Lower lobe of right lung (tissue), 2 donors: ENCODE results near the gene WDTC1. TPM values are rescaled to one million over a fixed set of nuclear protein-coding genes. Genes with fewer than 3 reads are reported as not detected.
"Not testable (repeated sequence)": the region's sequence is repeated elsewhere in the genome, so short reads cannot be mapped to it uniquely, and the experiment has no call there.

Source experiments
- ATAC-seq, 2 donors: fragments of 200-7000 bp; cut with Tn5 transposase; one replicate each; pipeline ENCODE4 v1.9.1; 2020 to 2022; ENCODE audit warnings: mild to moderate bottlenecking in 2 of 2, moderate library complexity in 2 of 2
- DNase-seq: peaks from one replicate; pipeline ENCODE4 v3.0.0-alpha.2; 2020
- H3K27ac ChIP-seq: fragments of 200-600 bp; one replicate; pipeline ENCODE4 v1.8.0; 2022
- H3K27me3 ChIP-seq: fragments of 200-600 bp; one replicate; pipeline ENCODE4 v1.8.0; 2022; ENCODE audit warnings: low read depth
- H3K36me3 ChIP-seq: fragments of 200-600 bp; one replicate; pipeline ENCODE4 v1.8.0; 2022; ENCODE audit warnings: mild to moderate bottlenecking
- H3K4me1 ChIP-seq: fragments of 200-600 bp; one replicate; pipeline ENCODE4 v1.8.0; 2022
- H3K4me3 ChIP-seq: fragments of 200-600 bp; one replicate; pipeline ENCODE4 v1.8.0; 2022; ENCODE audit warnings: mild to moderate bottlenecking
- H3K9me3 ChIP-seq: fragments of 200-600 bp; one replicate; pipeline ENCODE4 v1.8.0; 2022
- CTCF ChIP-seq: fragments of 200-600 bp; IDR thresholded peaks from one replicate; pipeline ENCODE4 v1.8.0; 2022; ENCODE audit warnings: antibody characterized with exemption, mild to moderate bottlenecking
- intact Hi-C: fragments of 100-400 bp; cut with DNase I; formaldehyde crosslinking; loops from one replicate; pipeline ENCODE4 v1.11.0; 2022
- total RNA-seq: library from RNA; stranded (reverse); fragmentation: NEBNext Ultra II Directional; extraction: Animal tissue kit (Norgen Biotek cat#: 25700); gene quantifications from one replicate; pipeline ENCODE4 v1.2.1, GENCODE V29; 2021
- donor health status: DM: no; HTN: yes; CAD: no; lungs with severe emphysema.

Gene WDTC1
- total RNA-seq, 1 donor from 2014 or later: 45.7 TPM

GRCh38 chr1:27203946-27204345 lies 30.5 kb upstream of the WDTC1 start:
- H3K9me3 ChIP-seq: no peaks in the 10 kb centered on the region
- no peak overlapping the region for H3K4me3 ChIP-seq
- no peaks in the 10 kb centered on the region for H3K4me1 ChIP-seq
- ATAC-seq (no peak), DNase-seq (no peak)
- TF ChIP-seq CTCF: no peak
- no peaks in the 10 kb centered on the region for H3K36me3 ChIP-seq
- intact Hi-C loops: no loop called here
- no peaks in the 10 kb centered on the region for H3K27me3 ChIP-seq
- H3K27ac ChIP-seq: no peak overlapping the region

- H3K4me3 ChIP-seq, intact Hi-C loops, H3K9me3 ChIP-seq, H3K36me3 ChIP-seq, H3K27me3 ChIP-seq, H3K4me1 ChIP-seq, DNase-seq, H3K27ac ChIP-seq, ATAC-seq: not testable (repeated sequence)
Measured at GRCh38 chr1:27207238-27207637, 27.2 kb upstream of the WDTC1 start.

- H3K4me1 ChIP-seq, H3K9me3 ChIP-seq, ATAC-seq, DNase-seq, H3K4me3 ChIP-seq, H3K27me3 ChIP-seq, H3K36me3 ChIP-seq, intact Hi-C loops, H3K27ac ChIP-seq: not testable (repeated sequence)
Measured at GRCh38 chr1:27208143-27208850, 26.1 kb upstream of the WDTC1 start.

GRCh38 chr1:27216466-27216865 lies 18.0 kb upstream of the WDTC1 start:
- no peak overlapping the region for H3K27ac ChIP-seq
- no peak for DNase-seq
- TF ChIP-seq CTCF: no peak
- H3K4me3 ChIP-seq: no peak overlapping the region
- H3K9me3 ChIP-seq: no peaks in the 10 kb centered on the region
- no peaks in the 10 kb centered on the region for H3K36me3 ChIP-seq
- ATAC-seq: no peak
- H3K4me1 ChIP-seq: no peaks in the 10 kb centered on the region
- intact Hi-C loops: no loop called here
- H3K27me3 ChIP-seq: no peaks in the 10 kb centered on the region

- Histone ChIP-seq H3K36me3 (no peaks in the 10 kb centered on the region), H3K27ac (no peak overlapping the region), H3K4me1 (no peaks in the 10 kb centered on the region), H3K4me3 (no peak overlapping the region), H3K27me3 (no peaks in the 10 kb centered on the region), H3K9me3 (no peaks in the 10 kb centered on the region)
- intact Hi-C loops: no loop called here
- no peak for TF ChIP-seq CTCF
- ATAC-seq: no peak
- no peak for DNase-seq
Measured at GRCh38 chr1:27217401-27217800, 17.0 kb upstream of the WDTC1 start.

- DNase-seq (no peak), ATAC-seq (no peak)
- Histone ChIP-seq H3K4me3 (no peak overlapping the region), H3K4me1 (no peaks in the 10 kb centered on the region), H3K36me3 (no peaks in the 10 kb centered on the region), H3K9me3 (no peaks in the 10 kb centered on the region), H3K27ac (no peak overlapping the region), H3K27me3 (no peaks in the 10 kb centered on the region)
- intact Hi-C loops: no loop called here
- no peak for TF ChIP-seq CTCF
Measured at GRCh38 chr1:27218736-27219135, 15.7 kb upstream of the WDTC1 start.
